K562 (cell line): ENCODE results near the gene KRTAP3-2. TPM values are rescaled to one million over a fixed set of nuclear protein-coding genes. Genes with fewer than 3 reads are reported as not detected.

Experiments
- ATAC-seq: fragments of 200-7000 bp; cut with Tn5 transposase; 3 replicates; pipeline ENCODE4 v1.9.1; 2020; ENCODE audit warnings: moderate library complexity
- BruUV-seq: library from RNA; stranded (reverse); fragments of 400-500 nt; replicated peaks from 2 replicates; lab custom pipeline; 2021; lab: Mats Ljungman, UMichigan
- CTCF ChIA-PET: fragments of 300-600 bp; formaldehyde crosslinking; extraction: SDS; loops from one replicate; lab custom pipeline; 2021; ENCODE audit warnings: low intra/inter-chr PET ratio; lab: Yijun Ruan, JAX
- POLR2A ChIA-PET: fragments of 300-600, 350-650 bp; sonication (Branson Sonifier 250); formaldehyde crosslinking; extraction: SDS; loops from one replicate; lab custom pipeline; 2021; ENCODE audit warnings: antibody characterized with exemption, inconsistent platforms; lab: Yijun Ruan, JAX
- DNase-seq, 4 experiments: peaks; one replicate each; pipeline versions ENCODE4 v3.0.0 to v3.0.0-alpha.2; 2011 to 2018; ENCODE audit warnings: low spot score in 3 of 4, mixed read lengths in 3 of 4; ENCODE audit errors: extremely low read depth in 1 of 4
- FAIRE-seq: peaks from 2 replicates; lab custom pipeline; 2011; peaks lifted over from hg19 to GRCh38; lab: Jason Lieb, UNC
- H2AFZ ChIP-seq: 2 replicates; pipeline ENCODE4 v1.6.0; 2011; ENCODE audit warnings: low read depth, low read length, control low read depth, inconsistent platforms
- H3K27ac ChIP-seq: fragments of 200-600 bp; 3 replicates; pipeline ENCODE4 v1.8.0; 2011; ENCODE audit warnings: low read depth, mild to moderate bottlenecking, control low read depth, inconsistent platforms, low read length, moderate library complexity, mixed read lengths; ENCODE audit errors: extremely low read depth
- H3K27me3 ChIP-seq, 2 experiments: fragments of 300-600 bp in 1 of 2; 2 replicates in 1 of 2; 3 replicates in 1 of 2; pipeline versions ENCODE4 v1.6.0 to v1.8.0; 2011; ENCODE audit warnings: inconsistent platforms in 2 of 2, low read length in 2 of 2, mild to moderate bottlenecking in 1 of 2, mixed read lengths in 1 of 2, moderate library complexity in 1 of 2; ENCODE audit not compliant: control insufficient read depth in 2 of 2, insufficient read depth in 2 of 2
- H3K36me3 ChIP-seq: fragments of 300-600 bp; 3 replicates; pipeline ENCODE4 v1.8.0; 2011; ENCODE audit warnings: mild to moderate bottlenecking, low read length, inconsistent platforms; ENCODE audit not compliant: control insufficient read depth, insufficient read depth
- H3K4me1 ChIP-seq, 2 experiments: fragments of 200-600 bp in 1 of 2; replicated peaks in 1 of 2; 2 replicates in 1 of 2; 3 replicates in 1 of 2; pipeline versions ENCODE4 v1.5.1 to v1.8.0; 2011; ENCODE audit warnings: inconsistent platforms in 2 of 2, low read length in 2 of 2, mild to moderate bottlenecking in 1 of 2, mixed read lengths in 1 of 2, moderate library complexity in 1 of 2; ENCODE audit not compliant: control insufficient read depth in 2 of 2, insufficient read depth in 2 of 2
- H3K4me2 ChIP-seq: 2 replicates; pipeline ENCODE4 v1.6.1; 2011; ENCODE audit warnings: low read length, control low read depth, inconsistent platforms, mixed read lengths; ENCODE audit not compliant: insufficient read depth
- H3K4me3 ChIP-seq: fragments of 200-600 bp; sonication (generic), shearing (Covaris generic); 2 replicates; pipeline ENCODE4 v1.5.1; 2016; ENCODE audit warnings: control low read depth, inconsistent platforms
- H3K79me2 ChIP-seq: fragments of 200-600 bp; 3 replicates; pipeline ENCODE4 v1.8.0; 2011; ENCODE audit warnings: low read length, inconsistent platforms; ENCODE audit not compliant: control insufficient read depth, insufficient read depth
- H3K9ac ChIP-seq, 2 experiments: 2 replicates each; pipeline versions ENCODE4 v1.6.0 to v1.6.1; 2011; ENCODE audit warnings: low read depth in 2 of 2, low read length in 2 of 2, control low read depth in 1 of 2, inconsistent platforms in 1 of 2, mild to moderate bottlenecking in 1 of 2, mixed read lengths in 1 of 2; ENCODE audit not compliant: insufficient read depth in 1 of 2
- H3K9me1 ChIP-seq: one replicate; pipeline ENCODE4 v1.6.0; 2011; ENCODE audit warnings: inconsistent platforms, mild to moderate bottlenecking, low read length, moderate library complexity; ENCODE audit not compliant: control insufficient read depth, insufficient read depth
- H3K9me3 ChIP-seq: replicated peaks from 2 replicates; pipeline ENCODE4 v1.5.1; 2011; ENCODE audit warnings: low read depth, low read length, inconsistent platforms; ENCODE audit not compliant: control insufficient read depth, insufficient read depth
- H4K20me1 ChIP-seq: replicated peaks from 2 replicates; pipeline ENCODE4 v1.6.1; 2011; ENCODE audit warnings: low read length, inconsistent platforms, mixed read lengths; ENCODE audit not compliant: control insufficient read depth, insufficient read depth
- CREB1 ChIP-seq, 2 experiments: sonication (generic) in 1 of 2; formaldehyde crosslinking in 1 of 2; IDR thresholded peaks; 2 replicates each; pipeline versions ENCODE4 v1.6.1 to v1.8.0; 2012 to 2022; ENCODE audit warnings: inconsistent platforms in 1 of 2, mild to moderate bottlenecking in 1 of 2, missing genetic modification reagents in 1 of 2, moderate library complexity in 1 of 2
- DIDO1 ChIP-seq: fragments of 450-650 bp; IDR thresholded peaks from 2 replicates; pipeline ENCODE4 v1.6.1; 2016; ENCODE audit warnings: low read depth, missing biosample characterization, missing genetic modification characterization
- HNRNPK ChIP-seq: fragments of 200-400 bp; formaldehyde crosslinking; IDR thresholded peaks from one replicate; pipeline ENCODE4 v1.6.1; 2018; ENCODE audit warnings: mild to moderate bottlenecking, low read depth, low read length; ENCODE audit not compliant: poor library complexity, severe bottlenecking
- HSF4 ChIP-seq: fragments of 250-450 bp; sonication (Bioruptor Pico); IDR thresholded peaks from 2 replicates; pipeline ENCODE4 v2.1.2; 2022; ENCODE audit warnings: mild to moderate bottlenecking, moderate library complexity, borderline replicate concordance
- MAFK ChIP-seq: IDR thresholded peaks from 2 replicates; pipeline ENCODE4 v1.6.1; 2011; ENCODE audit warnings: low read length, improper control_type of control experiment
- MYC ChIP-seq, 2 experiments: fragments of 250-450 bp in 1 of 2; sonication (Bioruptor Pico) in 1 of 2; IDR thresholded peaks; 2 replicates each; pipeline versions ENCODE4 v1.5.1 to v1.6.1; 2012 to 2021; ENCODE audit warnings: low read depth in 2 of 2, borderline replicate concordance in 1 of 2, improper control_type of control experiment in 1 of 2, low read length in 1 of 2, mild to moderate bottlenecking in 1 of 2, moderate library complexity in 1 of 2
- NCOR1 ChIP-seq: fragments of 450-650 bp; IDR thresholded peaks from 2 replicates; pipeline ENCODE4 v1.6.1; 2016; ENCODE audit warnings: mild to moderate bottlenecking, moderate library complexity
- NFE2L1 ChIP-seq: fragments of 450-650 bp; IDR thresholded peaks from 2 replicates; pipeline ENCODE4 v1.6.1; 2016; ENCODE audit warnings: missing genetic modification characterization, low read depth, mild to moderate bottlenecking, missing compliant biosample characterization, moderate library complexity, borderline replicate concordance
- PCBP1 ChIP-seq: fragments of 200-400 bp; formaldehyde crosslinking; IDR thresholded peaks from 2 replicates; pipeline ENCODE4 v1.6.1; 2018; ENCODE audit warnings: mild to moderate bottlenecking, low read depth, low read length; ENCODE audit not compliant: poor library complexity, severe bottlenecking
- PHF8 ChIP-seq: fragments of 200-600 bp; sonication (generic); IDR thresholded peaks from 2 replicates; pipeline ENCODE4 v1.6.1; 2012; ENCODE audit warnings: mixed run types, mild to moderate bottlenecking, inconsistent platforms, low read length, moderate library complexity, borderline replicate concordance
- TAF1 ChIP-seq: IDR thresholded peaks from 2 replicates; pipeline ENCODE4 v1.6.1; 2011; ENCODE audit warnings: mild to moderate bottlenecking, low read length, moderate library complexity; ENCODE audit not compliant: insufficient read depth, control insufficient read depth, severe bottlenecking; ENCODE audit errors: extremely low read depth
- TFAM ChIP-seq: fragments of 250-450 bp; sonication (Bioruptor Pico); conservative IDR thresholded peaks from 2 replicates; pipeline ENCODE4 v1.5.0; 2021; ENCODE audit warnings: mild to moderate bottlenecking, moderate library complexity
- WGBS: fragments of 100-300 bp; shearing (Covaris generic); methylation state at CpG from one replicate; pipeline ENCODE4 v1.1.6; 2016; ENCODE audit warnings: low coverage, mixed read lengths; ENCODE audit not compliant: insufficient coverage; ENCODE audit errors: missing lambda C conversion rate; 5-methylcytosine and 5-hydroxymethylcytosine counted together
- in situ Hi-C: fragments of 300-500 bp; cut with MboI; formaldehyde crosslinking; loops from 4 replicates; pipeline ENCODE4 v1.15.0; 2018; ENCODE audit warnings: inconsistent platforms, mixed read lengths
- intact Hi-C: fragments of 100-400 bp; cut with micrococcal nuclease; formaldehyde crosslinking; loops from 2 replicates; pipeline ENCODE4 v1.14.2; 2022
- polyA plus RNA-seq, 8 experiments: library from polyadenylated mRNA; depleted of rRNA in 4 of 8; stranded (reverse) in 5 of 8; unstranded in 3 of 8; fragments of >200 nt; fragmentation: Nextera tagmentation in 2 of 8; fragmentation: Illumina TruSeq in 1 of 8; extraction: Ambion mirVana in 2 of 8; extraction: Trizol in 1 of 8; gene quantifications; 2 replicates each; pipeline versions ENCODE4 v1.2.1 to v1.2.3, GENCODE V29; 2011 to 2014; ENCODE audit warnings: inconsistent platforms in 1 of 8, missing spikeins in 1 of 8
- total RNA-seq, 7 experiments: library from RNA; depleted of rRNA in 6 of 7; stranded (reverse); fragments of >200 nt in 6 of 7; fragmentation: Illumina TruSeq in 2 of 7; extraction: Trizol in 2 of 7; gene quantifications; 2 replicates each; pipeline versions ENCODE4 v1.2.1 to v1.2.3, GENCODE V29; 2011 to 2021; ENCODE audit warnings: low replicate concordance in 1 of 7
- TF ChIP-seq, protein P1 (sequence below): sonication (generic); formaldehyde crosslinking; IDR thresholded peaks from 2 replicates; pipeline ENCODE4 v1.8.0; 2023; ENCODE audit warnings: mild to moderate bottlenecking, missing genetic modification reagents
- TF ChIP-seq, protein P2 (sequence below): IDR thresholded peaks from 2 replicates; pipeline ENCODE4 v1.6.1; 2016; ENCODE audit warnings: missing genetic modification characterization, missing compliant biosample characterization
- TF ChIP-seq, protein P3 (sequence below): fragments of 250-450 bp; sonication (Bioruptor Pico); IDR thresholded peaks from 2 replicates; pipeline ENCODE4 v1.8.0; 2021; ENCODE audit warnings: moderate library complexity, mild to moderate bottlenecking, inconsistent platforms

KRTAP3-2 gene
- total and polyA plus RNA-seq, 9 of the 15 experiments (the other 6 are each of a cell fraction or from before 2014, with no cell fraction given), result not detected

DNA sequence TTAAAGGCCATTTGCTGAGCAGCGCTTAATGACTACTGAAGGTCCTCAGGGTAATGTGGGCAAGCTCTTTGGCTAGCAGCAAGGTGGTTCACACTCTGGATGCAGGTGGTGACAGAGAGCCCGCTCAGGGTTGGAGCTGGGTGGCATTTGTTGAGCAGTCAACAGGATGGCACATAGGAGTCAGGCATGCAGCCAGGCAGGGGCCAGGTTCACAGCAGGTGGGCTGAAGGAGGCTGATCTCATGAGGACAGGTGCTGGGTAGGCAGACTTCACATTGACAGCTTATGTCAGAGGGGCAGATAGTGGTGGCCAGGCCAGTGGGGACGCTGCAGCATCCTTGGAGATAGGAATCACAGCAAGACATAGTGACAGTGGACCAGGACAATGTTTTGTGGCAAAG is 4.7 kb upstream of the KRTAP3-2 start:
- Histone ChIP-seq H4K20me1 (no peaks in the 10 kb centered on the region), H2AFZ (no peak overlapping the region), H3K79me2 (no peaks in the 10 kb centered on the region), H3K4me3 (no peak overlapping the region), H3K36me3 (no peaks in the 10 kb centered on the region), H3K27ac (no peak overlapping the region), H3K4me2 (no peak overlapping the region), H3K9me3 (no peaks in the 10 kb centered on the region), H3K27me3 (peaks cover 0 to 13% of the 10 kb centered on the region in 2 experiments; a peak in 3 of 5 replicates), H3K9ac (no peak overlapping the region; a peak in 1 of 4 replicates), H3K4me1 (no peaks in the 10 kb centered on the region; a peak in 1 of 5 replicates), H3K9me1 (no peaks in the 10 kb centered on the region)
- BruUV-seq, result no TSS peak
- WGBS, result 0% methylated on average over 3 of the region's 3 CpGs
- ATAC-seq, result no peak
- intact Hi-C loops (no loop called here), in situ Hi-C loops (no loop called here)
- ChIA-PET CTCF (no interaction called here), POLR2A (no interaction called here)
- no peak for DNase-seq
- FAIRE-seq, result no peak
- TF ChIP-seq, protein P1, sequence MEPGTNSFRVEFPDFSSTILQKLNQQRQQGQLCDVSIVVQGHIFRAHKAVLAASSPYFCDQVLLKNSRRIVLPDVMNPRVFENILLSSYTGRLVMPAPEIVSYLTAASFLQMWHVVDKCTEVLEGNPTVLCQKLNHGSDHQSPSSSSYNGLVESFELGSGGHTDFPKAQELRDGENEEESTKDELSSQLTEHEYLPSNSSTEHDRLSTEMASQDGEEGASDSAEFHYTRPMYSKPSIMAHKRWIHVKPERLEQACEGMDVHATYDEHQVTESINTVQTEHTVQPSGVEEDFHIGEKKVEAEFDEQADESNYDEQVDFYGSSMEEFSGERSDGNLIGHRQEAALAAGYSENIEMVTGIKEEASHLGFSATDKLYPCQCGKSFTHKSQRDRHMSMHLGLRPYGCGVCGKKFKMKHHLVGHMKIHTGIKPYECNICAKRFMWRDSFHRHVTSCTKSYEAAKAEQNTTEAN (CRISPR knock-in tag), result no peak
- TF ChIP-seq PCBP1 (no peak), MAFK (no peak), HSF4 (CRISPR knock-in tag) (no peak), HNRNPK (no peak), TFAM (CRISPR knock-in tag) (no peak), DIDO1 (tag) (no peak), TAF1 (no peak), NFE2L1 (no peak), PHF8 (no peak), CREB1 (IDR thresholded peaks at IDR 0.05) (no peak), CREB1 (CRISPR knock-in tag; IDR thresholded peaks at IDR 0.05) (no peak), NCOR1 (no peak), MYC (IDR thresholded peaks at IDR 0.05; ENCODE audit: low read depth, low read length) (no peak), MYC (CRISPR knock-in tag; IDR thresholded peaks at IDR 0.05; ENCODE audit: borderline replicate concordance, low read depth) (no peak)
- TF ChIP-seq, protein P2, sequence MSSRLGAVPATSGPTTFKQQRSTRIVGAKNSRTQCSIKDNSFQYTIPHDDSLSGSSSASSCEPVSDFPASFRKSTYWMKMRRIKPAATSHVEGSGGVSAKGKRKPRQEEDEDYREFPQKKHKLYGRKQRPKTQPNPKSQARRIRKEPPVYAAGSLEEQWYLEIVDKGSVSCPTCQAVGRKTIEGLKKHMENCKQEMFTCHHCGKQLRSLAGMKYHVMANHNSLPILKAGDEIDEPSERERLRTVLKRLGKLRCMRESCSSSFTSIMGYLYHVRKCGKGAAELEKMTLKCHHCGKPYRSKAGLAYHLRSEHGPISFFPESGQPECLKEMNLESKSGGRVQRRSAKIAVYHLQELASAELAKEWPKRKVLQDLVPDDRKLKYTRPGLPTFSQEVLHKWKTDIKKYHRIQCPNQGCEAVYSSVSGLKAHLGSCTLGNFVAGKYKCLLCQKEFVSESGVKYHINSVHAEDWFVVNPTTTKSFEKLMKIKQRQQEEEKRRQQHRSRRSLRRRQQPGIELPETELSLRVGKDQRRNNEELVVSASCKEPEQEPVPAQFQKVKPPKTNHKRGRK (tag), result no peak
- TF ChIP-seq, protein P3, sequence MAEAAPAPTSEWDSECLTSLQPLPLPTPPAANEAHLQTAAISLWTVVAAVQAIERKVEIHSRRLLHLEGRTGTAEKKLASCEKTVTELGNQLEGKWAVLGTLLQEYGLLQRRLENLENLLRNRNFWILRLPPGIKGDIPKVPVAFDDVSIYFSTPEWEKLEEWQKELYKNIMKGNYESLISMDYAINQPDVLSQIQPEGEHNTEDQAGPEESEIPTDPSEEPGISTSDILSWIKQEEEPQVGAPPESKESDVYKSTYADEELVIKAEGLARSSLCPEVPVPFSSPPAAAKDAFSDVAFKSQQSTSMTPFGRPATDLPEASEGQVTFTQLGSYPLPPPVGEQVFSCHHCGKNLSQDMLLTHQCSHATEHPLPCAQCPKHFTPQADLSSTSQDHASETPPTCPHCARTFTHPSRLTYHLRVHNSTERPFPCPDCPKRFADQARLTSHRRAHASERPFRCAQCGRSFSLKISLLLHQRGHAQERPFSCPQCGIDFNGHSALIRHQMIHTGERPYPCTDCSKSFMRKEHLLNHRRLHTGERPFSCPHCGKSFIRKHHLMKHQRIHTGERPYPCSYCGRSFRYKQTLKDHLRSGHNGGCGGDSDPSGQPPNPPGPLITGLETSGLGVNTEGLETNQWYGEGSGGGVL (CRISPR knock-in tag), result no peak
